ENCODE measurements around the gene HAUS1. TPM values are rescaled to one million over a fixed set of nuclear protein-coding genes. Genes with fewer than 3 reads are reported as not detected.
"Not testable (repeated sequence)": the region's sequence is repeated elsewhere in the genome, so short reads cannot be mapped to it uniquely, and the experiment has no call there.

The HAUS1 gene
- total RNA-seq, 1 donor from 2014 or later, result 141 TPM

GRCh38 chr18:46084431-46084830, 19.8 kb upstream of the HAUS1 start:
- H4K20me1 ChIP-seq (ENCODE audit: low read depth), result no peaks in the 10 kb centered on the region
- H3K79me2 ChIP-seq (ENCODE audit: low read depth), result peaks cover 7% of the 10 kb centered on the region
- H3K4me1 ChIP-seq, result no peaks in the 10 kb centered on the region
- no peaks in the 10 kb centered on the region for H3K9me3 ChIP-seq (ENCODE audit: low read depth)
- no peak overlapping the region for H3K9ac ChIP-seq
- no peak overlapping the region for H3K4me3 ChIP-seq
- H3K4me2 ChIP-seq, result no peak overlapping the region
- no peak overlapping the region for H3K27ac ChIP-seq
- H3K36me3 ChIP-seq, result peaks cover 54% of the 10 kb centered on the region
- peaks cover 2% of the 10 kb centered on the region for H3K27me3 Mint-ChIP-seq (ENCODE audit: insufficient read depth, low read depth)
- no peak overlapping the region for H3K27ac Mint-ChIP-seq
- H3K27me3 ChIP-seq, result no peaks in the 10 kb centered on the region
- no peak overlapping the region for H3K4me3 Mint-ChIP-seq
- peaks cover 53% of the 10 kb centered on the region for H3K36me3 Mint-ChIP-seq
- TF ChIP-seq EZH2phosphoT487 (IDR thresholded peaks at IDR 0.05) (no peak), CTCF (IDR thresholded peaks at IDR 0.05) (no peak), EZH2 (IDR thresholded peaks at IDR 0.05) (no peak)
- H3K9me3 Mint-ChIP-seq, result peaks cover 7% of the 10 kb centered on the region
- H3K4me1 Mint-ChIP-seq, result no peaks in the 10 kb centered on the region
- peaks cover 6% of the 10 kb centered on the region for H3F3A ChIP-seq (ENCODE audit: low read depth)
- no peak for DNase-seq (ENCODE audit: low spot score)
- H2AFZ ChIP-seq (replicated peaks), result no peak overlapping the region

GRCh38 chr18:46088501-46088900, 15.7 kb upstream of the HAUS1 start:
- not testable (repeated sequence) for H3K27ac Mint-ChIP-seq; H3K4me1 Mint-ChIP-seq; H3K27ac ChIP-seq; H3K4me3 Mint-ChIP-seq; H3K27me3 ChIP-seq; H4K20me1 ChIP-seq (ENCODE audit: low read depth); H3F3A ChIP-seq (ENCODE audit: low read depth); H3K4me2 ChIP-seq; H3K4me1 ChIP-seq; H3K4me3 ChIP-seq; H3K9me3 ChIP-seq (ENCODE audit: low read depth); H3K27me3 Mint-ChIP-seq (ENCODE audit: insufficient read depth, low read depth); H2AFZ ChIP-seq (replicated peaks); H3K9ac ChIP-seq
- Histone ChIP-seq H3K79me2 (ENCODE audit: low read depth) (peaks cover 48% of the 10 kb centered on the region), H3K36me3 (peaks cover 68% of the 10 kb centered on the region)
- Mint-ChIP-seq H3K36me3 (peaks cover 65% of the 10 kb centered on the region), H3K9me3 (peaks cover 21% of the 10 kb centered on the region)
- DNase-seq (ENCODE audit: low spot score), result peak; percentile 4

- Histone ChIP-seq H3K9me3 (ENCODE audit: low read depth) (no peaks in the 10 kb centered on the region), H3K4me3 (no peak overlapping the region), H3K36me3 (peaks cover 24% of the 10 kb centered on the region), H3K4me2 (no peak overlapping the region), H3K9ac (no peak overlapping the region), H3K27ac (no peak overlapping the region), H4K20me1 (ENCODE audit: low read depth) (peaks cover 42% of the 10 kb centered on the region), H3K79me2 (ENCODE audit: low read depth) (peaks cover 76% of the 10 kb centered on the region), H3F3A (ENCODE audit: low read depth) (peaks cover 12% of the 10 kb centered on the region), H2AFZ (replicated peaks) (no peak overlapping the region), H3K4me1 (peaks cover 8% of the 10 kb centered on the region), H3K27me3 (no peaks in the 10 kb centered on the region)
- H3K27me3 Mint-ChIP-seq (ENCODE audit: insufficient read depth, low read depth), result peaks cover 4% of the 10 kb centered on the region
- TF ChIP-seq EZH2phosphoT487 (IDR thresholded peaks at IDR 0.05) (no peak), EZH2 (IDR thresholded peaks at IDR 0.05) (no peak), CTCF (IDR thresholded peaks at IDR 0.05) (no peak)
- H3K36me3 Mint-ChIP-seq, result peaks cover 27% of the 10 kb centered on the region
- peaks cover 6% of the 10 kb centered on the region for H3K9me3 Mint-ChIP-seq
- no peak for DNase-seq (ENCODE audit: low spot score)
- H3K27ac Mint-ChIP-seq, result no peak overlapping the region
- H3K4me3 Mint-ChIP-seq, result no peak overlapping the region
- H3K4me1 Mint-ChIP-seq, result peaks cover 20% of the 10 kb centered on the region
These were observed 8.7 kb upstream of the HAUS1 start for GRCh38 chr18:46095532-46095931.

GRCh38 chr18:46096651-46097300, 7.4 kb upstream of the HAUS1 start:
- H3K27me3 ChIP-seq, result no peaks in the 10 kb centered on the region
- H3K4me1 Mint-ChIP-seq, result peaks cover 20% of the 10 kb centered on the region
- no peak for TF ChIP-seq CTCF (IDR thresholded peaks at IDR 0.05)
- TF ChIP-seq EZH2phosphoT487 (IDR thresholded peaks at IDR 0.05), result no peak
- TF ChIP-seq EZH2 (IDR thresholded peaks at IDR 0.05), result no peak
- peak overlapping the region; percentile 75 for H3K9ac ChIP-seq
- peaks cover 11% of the 10 kb centered on the region for H3K36me3 ChIP-seq
- peaks cover 14% of the 10 kb centered on the region for H3K36me3 Mint-ChIP-seq
- H3K4me3 Mint-ChIP-seq, result peak overlapping the region; percentile 98
- peak overlapping the region; percentile 96 for H3K4me2 ChIP-seq
- peaks cover 4% of the 10 kb centered on the region for H3K27me3 Mint-ChIP-seq (ENCODE audit: insufficient read depth, low read depth)
- peaks cover 42% of the 10 kb centered on the region for H4K20me1 ChIP-seq (ENCODE audit: low read depth)
- no peak overlapping the region for H3K27ac Mint-ChIP-seq
- peaks cover 63% of the 10 kb centered on the region for H3K79me2 ChIP-seq (ENCODE audit: low read depth)
- no peak overlapping the region for H2AFZ ChIP-seq (replicated peaks)
- H3K4me3 ChIP-seq, result peak overlapping the region; percentile 82
- no peak overlapping the region for H3K27ac ChIP-seq
- peaks cover 12% of the 10 kb centered on the region for H3F3A ChIP-seq (ENCODE audit: low read depth)
- H3K4me1 ChIP-seq, result peaks cover 8% of the 10 kb centered on the region
- H3K9me3 Mint-ChIP-seq, result no peaks in the 10 kb centered on the region
- H3K9me3 ChIP-seq (ENCODE audit: low read depth), result no peaks in the 10 kb centered on the region
- DNase-seq (ENCODE audit: low spot score), result no peak
